Posterior cingulate gyrus (tissue), 11 donors: ENCODE measurements around the gene STAT1.

ENCODE experiments used
- DNase-seq, 10 donors: peaks; one replicate each; pipeline versions ENCODE4 v3.0.0 to v3.0.0-alpha.2; 2020 to 2021; ENCODE audit warnings: mixed read lengths in 3 of 10
- intact Hi-C: fragments of 100-400 bp; cut with DNase I; formaldehyde crosslinking; loops from one replicate; pipeline ENCODE4 v1.15.1; 2023

The STAT1 gene

DNA sequence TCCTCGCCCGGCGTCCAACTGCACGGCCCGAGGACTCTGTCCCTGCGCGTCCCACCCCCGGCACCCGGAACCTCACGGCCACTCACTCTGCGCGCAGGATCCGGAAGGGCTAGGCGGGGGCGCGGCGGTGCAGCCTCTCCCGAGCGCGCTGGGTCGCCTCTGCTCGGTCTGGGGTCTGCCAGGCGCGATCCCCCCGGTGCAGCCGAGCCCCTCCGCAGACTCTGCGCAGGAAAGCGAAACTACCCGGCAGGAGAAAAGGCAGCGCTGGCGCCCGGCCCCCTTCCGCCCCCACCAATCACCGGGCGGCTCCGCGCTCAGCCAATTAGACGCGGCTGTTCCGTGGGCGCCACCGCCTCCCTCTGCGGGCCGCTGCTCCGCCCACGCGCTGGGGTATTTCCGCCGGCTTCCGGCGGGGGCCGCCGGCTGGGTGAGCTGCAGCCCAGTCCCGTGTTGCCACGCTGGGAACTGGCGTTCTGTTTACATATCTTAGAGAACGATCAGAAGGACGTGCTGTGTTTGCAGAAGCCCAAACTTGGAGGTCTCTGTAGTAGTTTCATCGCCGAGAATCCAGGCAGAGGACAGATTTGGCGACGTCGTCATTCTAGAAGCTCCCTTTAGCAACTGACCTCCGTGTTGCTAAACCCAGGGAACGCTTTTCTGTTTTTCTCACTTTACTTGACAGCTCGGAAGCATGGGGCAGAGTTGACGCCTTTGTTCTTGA lies at the start of gene STAT1:
Gene STAT1 (minus strand): TSS at position 240 of the 721 bp plus-strand sequence. CDS start 4,168 bp downstream, outside the sequence.
- intact Hi-C loops, result no loop called here
- DNase-seq, result peak; percentile 87 to 99 (median 92)

DNA sequence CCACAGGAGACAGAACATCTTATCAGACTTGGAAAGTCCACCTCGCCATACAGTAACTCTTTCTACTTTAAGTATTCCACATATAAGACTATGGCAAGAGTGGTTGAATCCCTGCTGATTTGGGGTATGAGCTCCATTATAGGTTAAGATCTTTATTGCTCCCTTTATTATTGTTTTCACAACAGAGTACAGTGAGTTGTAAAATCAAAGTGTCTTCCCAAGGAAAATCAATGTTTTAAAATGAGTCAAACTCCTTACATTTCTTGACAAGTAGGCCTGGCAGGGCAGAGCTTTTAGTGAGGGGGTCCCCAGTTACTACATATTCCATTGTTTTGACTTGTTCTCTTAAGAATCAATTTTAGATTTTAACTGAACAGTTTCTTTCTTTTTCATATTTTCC lies 49.6 kb upstream of the STAT1 start:
- intact Hi-C loops, result no loop called here
- DNase-seq, result no peak

DNA sequence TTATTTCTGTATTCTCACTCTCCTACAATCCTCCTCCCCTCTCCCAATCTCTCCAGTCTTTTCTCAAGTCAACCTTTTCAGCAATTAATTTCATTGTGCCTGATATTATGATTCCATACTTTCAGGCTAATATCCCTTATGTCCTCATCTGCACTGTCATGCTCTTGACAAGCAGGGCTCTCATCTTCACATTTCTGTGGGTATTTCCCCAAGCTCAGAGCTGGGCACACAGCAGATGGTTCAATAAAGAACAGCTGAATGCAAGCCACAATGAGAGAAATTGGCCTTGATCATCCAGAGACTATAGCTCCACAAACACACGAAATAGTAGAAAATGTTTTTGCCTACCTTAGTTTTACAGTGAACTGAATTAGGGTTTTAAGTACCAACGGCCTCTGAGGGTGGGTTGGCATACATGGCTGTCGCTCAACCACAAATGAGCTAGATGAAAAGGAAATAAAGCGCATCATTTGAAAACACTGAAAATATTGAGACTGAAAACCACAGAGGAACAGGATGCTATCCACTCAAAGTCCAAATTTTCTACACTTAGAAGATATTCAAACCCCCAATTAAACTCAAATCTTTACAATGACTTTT lies 47.5 kb upstream of the STAT1 start:
- intact Hi-C loops, result no loop called here
- no peak for DNase-seq

DNA sequence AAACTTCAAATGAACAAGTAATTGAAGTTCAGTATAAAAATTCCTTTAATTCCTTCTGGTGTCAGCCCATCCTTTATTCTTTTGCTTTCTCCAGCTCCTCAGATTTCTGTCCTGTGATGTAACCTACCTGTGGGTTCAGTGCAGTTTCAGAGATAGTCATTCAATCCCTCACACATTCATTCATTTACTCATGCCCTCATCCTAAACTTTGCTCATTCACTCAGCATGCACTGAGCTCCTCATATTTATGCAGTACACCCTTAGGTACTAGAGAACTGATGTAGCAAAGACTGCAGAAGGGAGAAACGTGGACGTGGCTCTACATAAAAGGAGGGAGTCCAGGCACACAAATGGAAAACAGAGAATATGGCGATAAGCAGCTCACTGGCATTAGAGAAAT lies 45.3 kb upstream of the STAT1 start:
- intact Hi-C loops, result no loop called here

DNA sequence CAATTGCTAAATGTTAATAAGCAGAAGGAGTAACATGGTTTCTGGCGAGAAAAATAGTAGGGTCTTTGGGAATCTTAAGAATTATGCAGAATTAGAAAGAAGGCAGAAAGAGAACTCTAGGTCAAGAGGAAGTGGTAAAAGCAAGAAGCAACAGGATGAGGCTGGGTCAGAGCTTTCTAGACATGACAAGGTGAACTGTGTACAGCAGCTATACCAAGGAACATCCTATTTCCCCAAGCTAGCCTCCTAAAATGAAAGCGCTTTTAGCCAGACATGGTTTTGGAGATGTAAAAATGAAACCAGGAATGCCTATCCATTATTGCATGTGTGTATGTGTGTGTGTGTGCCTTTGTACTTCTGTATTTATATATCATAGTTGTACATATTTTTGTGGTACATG lies 42.3 kb upstream of the STAT1 start:
- DNase-seq, result no peak
- intact Hi-C loops, result no loop called here

More for the DNA sequence above, 45.3 kb upstream of the STAT1 start:
- no peak for DNase-seq

DNA sequence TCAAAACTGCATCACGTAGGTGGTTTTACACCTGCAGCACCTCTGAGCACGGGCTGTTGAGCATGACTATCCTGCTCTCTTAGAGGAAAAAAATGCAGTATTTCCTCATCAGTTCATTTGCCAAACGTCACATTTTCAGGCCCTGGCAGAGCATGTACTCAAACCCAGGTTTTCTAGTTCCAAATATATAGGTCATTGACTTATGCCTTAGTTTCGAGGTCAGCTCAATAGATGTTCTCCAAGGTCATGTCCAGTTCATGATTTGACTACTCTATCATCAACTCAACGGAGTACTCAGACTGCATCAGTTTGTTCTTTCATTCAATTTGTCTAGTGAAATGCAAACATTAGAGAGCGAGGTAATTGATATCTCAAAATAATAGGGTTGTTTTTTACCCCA lies 39.3 kb upstream of the STAT1 start:
- DNase-seq, result peak in 1 of 10 donors; percentile 20
- intact Hi-C loops, result loop anchor here (2.0 kb wide), 1 partner anchor 98 kb away; the partner anchor contains the start of gene STAT4

DNA sequence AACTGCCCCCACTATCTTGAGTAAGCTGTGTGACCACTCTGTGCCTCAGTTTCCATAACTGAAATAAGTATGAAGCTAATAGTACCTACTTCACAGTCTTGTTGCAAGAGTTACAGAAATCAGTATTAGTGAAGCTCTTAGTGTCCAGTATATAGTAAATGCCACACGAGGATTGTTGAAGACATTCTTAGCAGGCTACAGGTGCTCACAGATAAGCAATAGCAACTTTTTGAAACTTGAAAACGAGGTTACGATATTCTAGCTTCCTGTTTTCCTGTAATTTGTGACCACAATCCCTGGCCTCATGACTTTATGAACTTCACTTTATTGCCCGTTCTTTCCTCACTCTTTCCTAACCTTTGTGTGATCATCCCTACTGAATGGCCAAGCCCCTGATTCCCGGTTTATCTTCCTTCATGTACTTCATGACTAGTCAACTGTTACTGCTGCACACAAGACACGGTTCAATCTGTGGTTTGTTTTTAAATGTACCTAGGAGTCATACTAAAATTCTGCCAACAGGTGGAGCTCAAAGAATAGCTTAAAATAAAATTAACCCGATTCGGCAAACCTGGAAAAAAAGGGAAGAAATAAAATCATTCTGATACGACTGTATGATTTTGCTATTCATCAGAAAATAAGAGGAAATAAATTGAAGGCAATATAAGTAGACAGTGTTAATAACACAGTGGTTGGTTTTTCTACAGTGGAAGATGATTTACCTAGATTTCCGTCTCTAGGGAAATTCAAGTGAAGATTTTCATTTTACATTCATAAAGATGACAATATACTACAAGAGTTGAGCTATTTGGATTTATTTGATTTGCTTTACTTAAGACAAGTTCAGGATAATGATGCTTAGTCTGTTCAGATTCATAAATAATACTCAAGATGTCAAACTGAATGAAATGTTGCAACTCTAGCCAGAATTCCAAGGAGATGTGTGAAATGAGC lies 38.1 kb upstream of the STAT1 start:
- no peak for DNase-seq
- intact Hi-C loops, result loop anchor here (2.0 kb wide), 1 partner anchor 99 kb away; the partner anchor contains the start of gene STAT4

DNA sequence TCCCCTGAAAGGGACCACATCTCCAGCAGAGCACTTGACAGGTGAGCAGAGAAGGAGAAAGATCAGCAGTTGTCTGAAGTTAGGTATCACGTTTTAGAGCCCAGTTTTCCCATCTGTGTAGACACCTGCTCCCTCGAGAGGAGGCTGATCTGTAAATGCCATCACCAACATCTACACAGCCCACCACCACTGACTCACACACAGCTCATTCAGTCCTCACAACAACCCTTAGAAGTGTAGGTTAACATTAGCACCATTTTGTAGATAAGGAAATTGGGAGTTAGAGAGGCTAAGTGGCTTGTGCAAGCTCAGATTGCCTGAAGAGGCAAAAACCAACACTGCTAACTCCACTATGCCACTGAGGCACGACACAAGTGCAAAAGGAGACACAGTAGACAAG lies 37.2 kb upstream of the STAT1 start:
- intact Hi-C loops, result no loop called here
- no peak for DNase-seq

DNA sequence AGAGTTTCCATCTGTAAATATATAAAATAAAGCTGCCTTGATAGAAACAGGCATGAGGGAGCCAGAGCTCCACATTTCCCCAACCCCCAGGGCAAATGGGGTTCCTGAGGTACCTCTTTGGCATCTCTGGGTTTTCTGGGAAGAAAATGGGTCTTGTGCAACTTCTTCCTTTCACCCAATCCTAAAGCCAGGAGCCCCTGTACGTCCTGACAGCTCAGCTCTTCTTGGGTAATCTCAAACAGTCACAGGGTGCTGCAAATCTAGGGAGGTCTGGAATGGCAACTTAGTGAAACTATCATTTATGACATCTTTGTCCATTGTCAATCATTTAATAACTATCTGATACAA lies 36.6 kb upstream of the STAT1 start:
- intact Hi-C loops, result no loop called here
- no peak for DNase-seq

DNA sequence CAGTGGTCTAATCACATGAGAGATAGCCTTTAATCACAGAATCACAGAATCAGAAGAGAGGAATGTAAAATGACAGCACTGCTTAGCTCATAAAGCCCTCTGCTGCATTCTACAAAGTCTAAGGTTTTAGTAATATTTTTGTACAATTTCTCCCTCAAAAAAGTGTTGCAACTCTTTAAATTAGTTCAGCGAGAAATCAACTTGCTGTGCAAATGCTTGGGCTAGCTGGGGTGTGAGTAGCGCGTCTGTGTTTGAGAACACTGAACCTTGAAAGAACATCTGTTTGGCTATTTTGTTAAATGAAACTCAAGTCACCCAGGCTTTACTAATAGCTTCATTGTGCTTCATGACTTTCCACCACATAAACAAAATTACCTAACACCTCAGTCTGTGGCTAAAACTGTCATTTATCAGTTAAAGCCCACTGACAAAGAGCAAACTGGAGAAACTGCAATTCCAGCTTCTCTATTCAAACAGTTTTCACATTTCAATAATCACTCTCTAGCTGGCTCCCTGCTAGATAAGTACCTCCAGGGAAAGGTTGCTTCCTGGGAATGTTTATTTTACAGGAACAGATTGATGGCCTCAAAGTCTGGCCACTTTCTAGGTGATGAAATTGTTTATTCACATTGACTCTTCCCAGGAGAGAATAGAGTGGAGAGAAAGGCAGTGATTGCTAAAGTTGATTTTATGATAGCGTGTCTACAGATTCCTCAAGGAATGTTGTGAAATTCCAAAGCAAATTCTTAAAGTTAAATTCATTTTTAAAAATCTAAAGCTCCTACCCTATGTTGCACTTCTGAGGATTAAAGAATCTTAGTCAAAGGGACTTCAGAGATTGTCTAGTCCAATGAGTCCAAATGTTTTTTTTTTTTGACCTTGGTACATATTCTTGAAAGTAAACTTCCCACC lies 36.0 kb upstream of the STAT1 start:
- no peak for DNase-seq
- intact Hi-C loops, result no loop called here

DNA sequence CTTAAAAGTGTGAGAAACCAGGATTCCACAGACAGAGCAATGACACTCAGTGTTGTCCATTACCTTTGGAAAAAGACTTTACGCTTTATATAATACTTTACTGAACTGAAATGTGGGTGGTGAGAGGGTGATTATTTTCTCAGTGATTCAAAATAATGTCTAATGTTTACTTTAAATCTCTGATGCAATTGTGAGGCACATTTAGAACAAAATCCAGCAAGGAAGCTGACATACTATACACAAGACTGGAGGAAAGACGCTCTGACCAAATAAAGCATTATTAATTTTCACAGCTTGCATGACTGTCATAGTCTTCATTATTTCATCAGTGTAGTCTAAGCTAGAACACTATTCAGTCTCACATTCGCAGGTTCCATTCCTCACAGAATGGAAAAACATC lies 34.1 kb upstream of the STAT1 start:
- no peak for DNase-seq
- intact Hi-C loops, result no loop called here

DNA sequence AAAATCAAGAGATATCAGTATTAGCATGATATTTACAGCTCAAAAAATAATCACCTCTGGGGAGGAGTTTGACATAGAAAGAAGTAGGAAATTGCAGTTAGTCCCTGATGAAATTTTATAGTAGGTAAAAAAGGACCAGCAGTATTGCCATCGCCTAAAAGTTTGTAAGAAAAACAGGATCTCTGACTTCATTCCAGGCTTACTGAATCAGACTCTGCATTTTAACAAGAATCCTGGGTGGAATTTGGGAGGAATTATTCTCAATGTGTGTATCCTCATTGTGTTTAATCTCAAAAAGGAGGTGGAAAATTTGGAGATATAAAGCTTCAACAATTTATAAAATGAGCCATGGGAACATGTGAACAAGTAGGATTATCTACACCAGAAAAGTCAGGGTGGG lies 31.2 kb upstream of the STAT1 start:
- DNase-seq, result no peak
- intact Hi-C loops, result no loop called here

DNA sequence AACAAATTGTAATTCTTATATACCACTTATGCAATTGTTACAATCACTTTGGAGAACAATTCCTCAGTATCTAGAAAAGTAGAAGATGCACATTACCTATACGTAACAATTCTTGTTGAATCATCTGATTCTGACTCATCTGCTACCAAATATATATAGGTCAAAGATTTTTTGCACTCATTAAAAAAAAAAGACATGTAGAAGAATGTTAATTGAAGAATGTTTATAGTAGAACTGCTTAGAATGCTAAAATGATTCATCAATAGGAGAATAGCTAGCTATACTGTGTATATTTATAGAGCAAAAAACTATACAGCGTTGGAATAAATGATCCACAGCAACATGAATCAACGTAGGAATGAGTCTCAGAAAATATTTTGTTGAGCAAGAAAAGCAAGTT lies 29.5 kb upstream of the STAT1 start:
- intact Hi-C loops, result no loop called here
- no peak for DNase-seq

DNA sequence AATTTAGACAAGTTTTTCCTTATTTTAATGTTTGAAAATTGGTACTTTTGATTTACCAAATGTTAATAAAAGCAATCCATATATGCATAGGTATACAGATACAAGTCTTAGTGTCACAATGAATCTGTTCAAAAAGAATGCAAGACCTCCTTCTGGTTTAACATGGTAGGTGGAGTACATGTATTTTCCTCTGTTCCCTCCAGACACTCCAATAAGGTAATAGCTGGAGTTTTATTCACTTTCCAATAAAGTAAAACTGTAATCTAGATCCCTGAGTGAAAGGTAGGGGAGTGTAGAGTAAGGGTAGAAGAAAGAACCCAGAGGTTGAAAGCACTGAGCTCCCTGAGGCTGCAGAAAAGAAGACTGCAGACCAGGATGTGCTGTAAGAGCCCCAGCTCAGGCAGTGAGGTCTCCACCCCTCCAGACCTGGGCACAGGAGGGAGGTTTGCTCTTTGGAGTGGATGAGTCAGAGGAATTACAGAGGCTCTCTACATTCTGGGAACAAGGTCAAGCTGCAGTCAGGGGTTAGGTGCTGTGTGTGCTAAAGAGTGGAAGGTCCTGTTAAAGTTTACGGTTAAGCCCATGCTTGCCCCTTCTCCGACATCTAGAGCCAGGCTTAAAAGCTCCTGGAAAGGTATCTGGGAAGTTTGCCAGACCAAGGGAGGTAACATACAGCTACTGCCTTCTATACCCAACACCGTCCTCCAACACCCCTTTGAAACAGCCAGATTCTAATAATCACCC lies 27.6 kb upstream of the STAT1 start:
- DNase-seq, result no peak
- intact Hi-C loops, result no loop called here

DNA sequence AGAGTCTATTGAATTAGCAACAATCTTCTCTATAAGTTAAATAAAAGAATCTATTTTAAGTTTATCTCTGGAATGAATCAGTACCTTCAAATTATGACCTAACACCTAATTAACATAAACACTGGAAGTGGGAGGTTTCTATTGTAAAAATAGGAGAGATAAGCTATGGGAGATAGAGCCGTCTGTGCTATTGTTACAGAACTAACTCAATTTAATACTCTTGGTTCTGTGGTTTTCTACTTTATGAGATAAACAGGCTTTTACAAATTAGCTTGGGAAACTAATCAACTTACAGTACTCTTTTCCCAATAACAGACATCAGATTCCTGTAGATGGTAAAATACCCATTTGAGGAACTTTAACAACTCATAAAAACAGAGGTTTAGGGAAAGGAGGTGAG lies 25.6 kb upstream of the STAT1 start:
- intact Hi-C loops, result no loop called here
- no peak for DNase-seq

DNA sequence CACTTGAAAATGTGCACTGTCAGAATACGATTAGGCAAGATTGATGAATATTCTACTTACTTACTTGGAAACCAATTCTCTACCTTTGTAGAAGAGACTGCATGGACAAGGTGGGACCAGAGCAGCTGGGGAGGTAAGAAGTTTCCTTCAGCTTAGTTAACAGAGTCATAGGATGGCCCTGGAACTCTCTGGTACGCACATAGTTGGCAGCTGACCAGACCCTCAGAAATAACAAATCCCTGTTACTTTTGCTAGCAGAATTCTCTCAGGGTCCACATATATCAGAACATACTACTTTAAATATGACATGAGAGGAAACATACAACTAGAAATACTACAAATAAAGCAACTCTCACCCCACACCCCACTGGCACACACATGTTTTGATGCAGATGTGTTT lies 24.8 kb upstream of the STAT1 start:
- no peak for DNase-seq
- intact Hi-C loops, result no loop called here

DNA sequence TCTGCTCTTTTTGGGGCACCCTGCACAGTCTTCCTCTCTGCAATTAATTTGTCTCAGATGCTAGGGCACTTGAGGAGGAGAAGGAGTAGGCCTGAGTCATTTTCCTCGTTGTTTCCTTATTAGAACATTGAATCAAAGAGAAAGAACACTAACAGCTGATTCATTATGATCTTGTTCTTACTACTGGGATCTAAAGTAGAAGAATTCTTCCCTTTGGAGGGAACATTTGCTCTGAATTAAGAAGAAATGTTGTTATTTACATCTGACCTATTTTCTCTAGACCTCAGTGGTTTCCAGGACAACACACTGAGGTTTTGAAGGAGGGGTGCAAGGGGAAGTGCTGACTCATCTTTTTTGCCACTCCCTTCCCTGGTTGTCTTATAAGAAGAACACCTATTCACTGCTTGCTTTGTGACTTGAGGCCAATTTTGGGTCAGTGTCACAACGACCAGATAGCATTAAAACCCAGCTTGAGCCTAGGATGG lies 24.3 kb upstream of the STAT1 start:
- intact Hi-C loops, result no loop called here
- DNase-seq, result no peak

DNA sequence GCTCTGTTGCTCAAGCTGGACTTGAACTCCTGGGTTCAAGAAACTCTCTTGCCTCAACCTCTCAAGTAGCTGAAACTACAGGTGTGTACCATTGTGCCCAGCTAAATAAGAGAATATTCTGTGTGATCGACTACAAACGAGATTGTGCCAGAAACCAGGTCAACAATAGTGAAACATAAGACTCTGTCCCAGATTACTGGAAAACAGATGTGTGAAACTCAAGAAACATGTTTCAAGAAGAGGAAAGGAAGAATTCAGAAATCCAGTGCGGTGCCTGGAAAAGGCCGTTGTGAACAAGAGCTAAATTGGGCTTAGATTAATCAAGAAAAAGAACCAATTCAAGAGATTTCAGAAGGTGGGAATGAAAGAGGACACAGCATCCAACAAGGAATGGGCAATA lies 23.4 kb upstream of the STAT1 start:
- no peak for DNase-seq
- intact Hi-C loops, result no loop called here

DNA sequence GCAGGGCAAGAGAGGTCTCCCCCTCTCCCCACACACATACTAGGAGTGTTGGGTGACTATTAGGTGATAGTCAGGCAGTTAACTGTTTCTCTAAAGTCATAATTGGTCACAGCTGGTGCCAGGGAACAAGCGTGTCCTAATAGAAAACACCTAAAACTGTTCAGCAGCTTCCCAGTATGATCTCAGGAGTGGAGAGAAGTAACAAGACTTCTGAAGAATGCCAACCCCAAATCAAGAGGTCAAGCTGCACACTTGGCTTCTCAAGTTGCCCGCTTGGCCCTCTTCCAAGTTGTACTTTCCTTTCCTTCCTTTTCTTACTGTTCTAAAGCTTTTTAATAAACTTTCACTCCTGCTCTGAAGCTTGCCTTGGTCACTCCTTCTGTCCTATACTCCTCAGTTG lies 22.4 kb upstream of the STAT1 start:
- DNase-seq, result no peak
- intact Hi-C loops, result no loop called here
